Psoas muscle (tissue), 8 donors: ENCODE measurements around the gene PPP1R16B. TPM values are rescaled to one million over a fixed set of nuclear protein-coding genes. Genes with fewer than 3 reads are reported as not detected.

Experiments
- ATAC-seq, 4 donors: fragments of 200-7000 bp; cut with Tn5 transposase; one replicate each; pipeline ENCODE4 v1.9.1; 2020; ENCODE audit warnings: moderate library complexity in 3 of 4, mild to moderate bottlenecking in 2 of 4
- DNase-seq, 2 donors: peaks; one replicate each; pipeline ENCODE4 v3.0.0-alpha.2; 2020
- H3K27ac ChIP-seq: fragments of 200-600 bp; one replicate; pipeline ENCODE4 v1.8.0; 2022
- H3K27me3 ChIP-seq, 3 donors: fragments of 200-600 bp in 1 of 3; one replicate each; pipeline versions ENCODE4 v1.6.1 to v1.8.0; 2013 to 2022; ENCODE audit warnings: low read length in 2 of 3, mild to moderate bottlenecking in 2 of 3, moderate library complexity in 1 of 3; ENCODE audit not compliant: insufficient read depth in 3 of 3
- H3K36me3 ChIP-seq, 2 donors: fragments of 200-600 bp in 1 of 2; one replicate each; pipeline versions ENCODE4 v1.6.1 to v1.8.0; 2013 to 2022; ENCODE audit warnings: low read depth in 1 of 2, mild to moderate bottlenecking in 1 of 2, moderate library complexity in 1 of 2; ENCODE audit not compliant: insufficient read depth in 1 of 2
- H3K4me1 ChIP-seq: fragments of 200-600 bp; one replicate; pipeline ENCODE4 v1.8.0; 2022
- H3K4me3 ChIP-seq: fragments of 200-600 bp; one replicate; pipeline ENCODE4 v1.8.0; 2022; ENCODE audit warnings: mild to moderate bottlenecking
- H3K9me3 ChIP-seq: fragments of 200-600 bp; one replicate; pipeline ENCODE4 v1.8.0; 2022
- CTCF ChIP-seq: fragments of 200-600 bp; IDR thresholded peaks from one replicate; pipeline ENCODE4 v1.8.0; 2022; ENCODE audit warnings: antibody characterized with exemption
- WGBS, 3 donors: extraction: QIAGEN DNeasy Blood & Tissue Kit; methylation state at CpG; one replicate each; pipeline versions ENCODE4 v1.1.6 to v1.1.7; 2013; 5-methylcytosine and 5-hydroxymethylcytosine counted together
- intact Hi-C, 2 donors: fragments of 100-400 bp; cut with DNase I; formaldehyde crosslinking; loops; one replicate each; pipeline versions ENCODE4 v1.11.0 to v1.14.2; 2022
- polyA plus RNA-seq, 3 donors: library from polyadenylated mRNA; stranded (reverse); fragments of 200-250 nt; gene quantifications; one replicate each; pipeline ENCODE4 v1.2.3, GENCODE V29; 2013
- total RNA-seq, 4 donors: library from RNA; stranded (reverse); fragmentation: NEBNext Ultra II Directional in 2 of 4; extraction: Animal tissue kit (Norgen Biotek cat#: 25700) in 2 of 4; gene quantifications; one replicate each; pipeline versions ENCODE4 v1.2.1 to v1.2.4, GENCODE V29; 2021 to 2023
- donor health status: healthy with polysubstance abuse.
- donor health status: DM: no; HTN: no; CAD: no; lungs with moderate emphysema.
- donor health status: Bipolar disorder and iron deficiency.
- donor health status: healthy.
- donor health status: DM: yes; HTN: yes; CAD: no.
- donor health status: DM: no; HTN: no; CAD: no.
- donor health status: DM: no; HTN: no; CAD: no.
- donor health status: DM: yes; HTN: yes; CAD: no.

PPP1R16B gene
- total and polyA plus RNA-seq, 7 donors, result 1.6 to 5.2 (median 4.1) TPM

- Histone ChIP-seq H3K9me3 (no peaks in the 10 kb centered on the region), H3K36me3 (no peaks in the 10 kb centered on the region), H3K27ac (no peak within 1 kb of the TSS), H3K27me3 (peaks cover 0 to 18% (median 2%) of the 10 kb centered on the region in 3 donors), H3K4me3 (peak within 1 kb of the TSS; percentile 67), H3K4me1 (peaks cover 8% of the 10 kb centered on the region)
- ATAC-seq (peak; percentile 95 to 98 (median 98)), DNase-seq (peak; percentile 89 to 94)
- intact Hi-C loops, result loop anchor here in 1 of 2 donors (10.0 kb wide), 1 partner anchor 118 kb away; no protein-coding TSS in a partner anchor
- no peak for TF ChIP-seq CTCF
- WGBS, 3 donors, result 1% methylated on average over 71 to 95 of the region's 95 CpGs
Observed at GRCh38 chr20:38926142-38926933, 120.8 kb downstream of the PPP1R16B start, which contains the start of gene FAM83D. Gene FAM83D, plus strand, starts transcription at chr20:38926417. Its CDS starts 26 bp downstream, at chr20:38926443.

- ATAC-seq (no peak), DNase-seq (no peak)
- no peak overlapping the region for H3K27ac ChIP-seq
- TF ChIP-seq CTCF, result no peak
- peaks cover 0 to 12% (median 2%) of the 10 kb centered on the region in 3 donors for H3K27me3 ChIP-seq
- WGBS, 3 donors, result 7 to 10% (median 7%) methylated on average over 24 to 27 of the region's 27 CpGs
- H3K36me3 ChIP-seq, result no peaks in the 10 kb centered on the region
- H3K4me1 ChIP-seq, result peaks cover 8% of the 10 kb centered on the region
- no peaks in the 10 kb centered on the region for H3K9me3 ChIP-seq
- intact Hi-C loops, result loop anchor here in 1 of 2 donors (10.0 kb wide), 1 partner anchor 118 kb away; no protein-coding TSS in a partner anchor
- peak overlapping the region; percentile 67 for H3K4me3 ChIP-seq
Observed at GRCh38 chr20:38926934-38927616, 121.6 kb downstream of the PPP1R16B start.

GRCh38 chr20:38927902-38928578 is 122.5 kb downstream of the PPP1R16B start:
- no peak for ATAC-seq
- Histone ChIP-seq H3K27ac (no peak overlapping the region), H3K4me3 (no peak overlapping the region), H3K9me3 (no peaks in the 10 kb centered on the region), H3K4me1 (peaks cover 8% of the 10 kb centered on the region), H3K27me3 (peaks cover 0 to 12% (median 2%) of the 10 kb centered on the region in 3 donors), H3K36me3 (no peaks in the 10 kb centered on the region)
- 67 to 74% (median 71%) methylated on average over 5 of the region's 5 CpGs for WGBS, 3 donors
- no peak for DNase-seq
- intact Hi-C loops, result loop anchor here in 1 of 2 donors (10.0 kb wide), 1 partner anchor 117 kb away; no protein-coding TSS in a partner anchor
- TF ChIP-seq CTCF, result no peak

- H3K4me1 ChIP-seq, result peaks cover 8% of the 10 kb centered on the region
- ATAC-seq, result no peak
- no peak overlapping the region for H3K4me3 ChIP-seq
- H3K9me3 ChIP-seq, result no peaks in the 10 kb centered on the region
- no peak overlapping the region for H3K27ac ChIP-seq
- WGBS, 3 donors, result 88 to 100% (median 96%) methylated on average over 1 of the region's 1 CpG
- DNase-seq, result no peak
- TF ChIP-seq CTCF, result no peak
- H3K36me3 ChIP-seq, result no peaks in the 10 kb centered on the region
- peaks cover 0 to 12% (median 2%) of the 10 kb centered on the region in 3 donors for H3K27me3 ChIP-seq
- intact Hi-C loops, result no loop called here
Observed at GRCh38 chr20:38930242-38930569, 124.7 kb downstream of the PPP1R16B start.
